ENCODE data around the gene BCAN. TPM values are rescaled to one million over a fixed set of nuclear protein-coding genes. Genes with fewer than 3 reads are reported as not detected.

Gene BCAN
- total RNA-seq, 6 donors from 2014 or later, result 0.11 to 0.13 TPM; not detected in 4

- Histone ChIP-seq H3K9me3 (no peaks in the 10 kb centered on the region), H3K27me3 (peaks cover 0 to 10% (median under 1%) of the 10 kb centered on the region in 4 donors), H3K4me3 (no peak overlapping the region), H3K36me3 (no peaks in the 10 kb centered on the region), H3K27ac (no peak overlapping the region), H3K4me1 (no peaks in the 10 kb centered on the region)
- WGBS, 2 donors, result 33 to 70% methylated on average over 1 of the region's 1 CpG
- DNase-seq (no peak), ATAC-seq (ENCODE audit: low FRiP score in 2 of 2) (no peak)
- TF ChIP-seq EP300 (IDR thresholded peaks at IDR 0.05), result no peak
- TF ChIP-seq POLR2AphosphoS5 (IDR thresholded peaks at IDR 0.05), result no peak
- no peak for TF ChIP-seq POLR2A (IDR thresholded peaks at IDR 0.05)
- TF ChIP-seq CTCF (IDR thresholded peaks at IDR 0.05), result no peak
Observed at GRCh38 chr1:156698995-156699394, 57.1 kb downstream of the BCAN start.

GRCh38 chr1:156700736-156701531 lies 59.0 kb downstream of the BCAN start:
- TF ChIP-seq POLR2AphosphoS5 (IDR thresholded peaks at IDR 0.05), result no peak
- no peak for TF ChIP-seq POLR2A (IDR thresholded peaks at IDR 0.05)
- TF ChIP-seq CTCF (IDR thresholded peaks at IDR 0.05), result no peak
- no peak for TF ChIP-seq EP300 (IDR thresholded peaks at IDR 0.05)
- no peak overlapping the region for H3K27ac ChIP-seq
- no peaks in the 10 kb centered on the region for H3K9me3 ChIP-seq
- H3K27me3 ChIP-seq, result peaks cover 0 to 29% (median 10%) of the 10 kb centered on the region in 4 donors
- WGBS, 2 donors, result 77 to 87% methylated on average over 5 to 8 of the region's 8 CpGs
- ATAC-seq (ENCODE audit: low FRiP score in 2 of 2), result no peak
- DNase-seq, result no peak
- no peaks in the 10 kb centered on the region for H3K36me3 ChIP-seq
- peaks cover 16 to 17% (median 16%) of the 10 kb centered on the region in 4 donors for H3K4me1 ChIP-seq
- H3K4me3 ChIP-seq, result no peak overlapping the region

GRCh38 chr1:156703336-156703735 lies 61.4 kb downstream of the BCAN start:
- no peak for ATAC-seq (ENCODE audit: low FRiP score in 2 of 2)
- Histone ChIP-seq H3K27ac (no peak overlapping the region), H3K27me3 (peaks cover 0 to 29% (median 11%) of the 10 kb centered on the region in 4 donors), H3K4me3 (no peak overlapping the region), H3K4me1 (peaks cover 26 to 30% (median 28%) of the 10 kb centered on the region in 4 donors), H3K36me3 (no peaks in the 10 kb centered on the region), H3K9me3 (no peaks in the 10 kb centered on the region)
- DNase-seq, result no peak
- 79 to 85% methylated on average over 4 of the region's 4 CpGs for WGBS, 2 donors
- TF ChIP-seq POLR2AphosphoS5 (IDR thresholded peaks at IDR 0.05) (no peak), CTCF (IDR thresholded peaks at IDR 0.05) (no peak), EP300 (IDR thresholded peaks at IDR 0.05) (no peak), POLR2A (IDR thresholded peaks at IDR 0.05) (no peak)

GRCh38 chr1:156703741-156704140 lies 61.8 kb downstream of the BCAN start:
- peaks cover 0 to 29% (median 11%) of the 10 kb centered on the region in 4 donors for H3K27me3 ChIP-seq
- 36 to 43% methylated on average over 1 to 4 of the region's 4 CpGs for WGBS, 2 donors
- H3K4me3 ChIP-seq, result no peak overlapping the region
- ATAC-seq (ENCODE audit: low FRiP score in 2 of 2) (no peak), DNase-seq (no peak)
- no peaks in the 10 kb centered on the region for H3K9me3 ChIP-seq
- H3K36me3 ChIP-seq, result no peaks in the 10 kb centered on the region
- H3K27ac ChIP-seq, result no peak overlapping the region
- TF ChIP-seq POLR2A (IDR thresholded peaks at IDR 0.05) (no peak), CTCF (IDR thresholded peaks at IDR 0.05) (no peak), EP300 (IDR thresholded peaks at IDR 0.05) (no peak), POLR2AphosphoS5 (IDR thresholded peaks at IDR 0.05) (no peak)
- peaks cover 26 to 30% (median 28%) of the 10 kb centered on the region in 4 donors for H3K4me1 ChIP-seq
